OCI-LY1 (cell line): ENCODE measurements around the gene NYAP1.

ENCODE experiments used
- EZH2 ChIP-seq: fragments of 200-600 bp; sonication (generic), shearing (Covaris generic); IDR thresholded peaks from 2 replicates; pipeline ENCODE4 v1.8.0; 2017; ENCODE audit warnings: borderline replicate concordance, mixed run types, mild to moderate bottlenecking, antibody characterized with exemption, low read length, moderate library complexity, mixed read lengths
- TF ChIP-seq, protein P1 (sequence below): fragments of 200-600 bp; sonication (generic), shearing (Covaris generic); IDR thresholded peaks from 2 replicates; pipeline ENCODE4 v1.5.1; 2017; ENCODE audit warnings: mild to moderate bottlenecking, antibody characterized with exemption, low read length, moderate library complexity, mixed read lengths

DNA sequence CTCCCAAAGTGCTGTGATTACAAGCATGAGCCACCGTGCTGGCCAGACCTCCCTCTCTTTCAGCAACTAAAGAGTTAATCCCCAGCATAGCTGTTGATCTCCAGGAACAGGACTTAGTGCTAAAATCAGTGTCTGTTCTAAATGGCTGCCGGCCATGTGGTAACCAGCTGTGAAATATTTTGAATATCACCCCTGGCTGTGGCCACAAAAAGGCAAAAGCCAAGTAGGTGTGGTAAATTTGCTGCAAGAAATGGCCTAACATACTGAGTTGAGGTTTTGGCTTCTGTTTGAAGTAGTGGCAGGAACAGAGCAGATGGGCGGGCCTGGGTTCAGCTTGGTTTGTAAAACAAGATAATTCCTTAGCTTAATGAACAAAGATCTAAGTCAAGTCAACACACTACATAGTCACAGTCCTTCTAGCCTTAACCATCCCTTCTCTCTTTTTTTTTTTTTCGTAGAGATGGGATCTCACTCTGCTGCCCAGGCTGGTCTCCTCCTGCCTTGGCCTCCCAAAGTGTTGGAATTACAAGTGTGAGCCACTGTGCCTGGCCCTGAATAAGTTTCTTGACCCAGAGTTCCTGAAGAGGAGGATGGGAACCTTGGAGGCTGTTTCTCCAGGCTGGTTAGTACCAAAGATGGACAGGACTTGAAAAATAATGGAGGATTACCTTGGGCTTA is 32.5 kb downstream of the NYAP1 start:
- TF ChIP-seq EZH2, result no peak
- TF ChIP-seq, protein P1, sequence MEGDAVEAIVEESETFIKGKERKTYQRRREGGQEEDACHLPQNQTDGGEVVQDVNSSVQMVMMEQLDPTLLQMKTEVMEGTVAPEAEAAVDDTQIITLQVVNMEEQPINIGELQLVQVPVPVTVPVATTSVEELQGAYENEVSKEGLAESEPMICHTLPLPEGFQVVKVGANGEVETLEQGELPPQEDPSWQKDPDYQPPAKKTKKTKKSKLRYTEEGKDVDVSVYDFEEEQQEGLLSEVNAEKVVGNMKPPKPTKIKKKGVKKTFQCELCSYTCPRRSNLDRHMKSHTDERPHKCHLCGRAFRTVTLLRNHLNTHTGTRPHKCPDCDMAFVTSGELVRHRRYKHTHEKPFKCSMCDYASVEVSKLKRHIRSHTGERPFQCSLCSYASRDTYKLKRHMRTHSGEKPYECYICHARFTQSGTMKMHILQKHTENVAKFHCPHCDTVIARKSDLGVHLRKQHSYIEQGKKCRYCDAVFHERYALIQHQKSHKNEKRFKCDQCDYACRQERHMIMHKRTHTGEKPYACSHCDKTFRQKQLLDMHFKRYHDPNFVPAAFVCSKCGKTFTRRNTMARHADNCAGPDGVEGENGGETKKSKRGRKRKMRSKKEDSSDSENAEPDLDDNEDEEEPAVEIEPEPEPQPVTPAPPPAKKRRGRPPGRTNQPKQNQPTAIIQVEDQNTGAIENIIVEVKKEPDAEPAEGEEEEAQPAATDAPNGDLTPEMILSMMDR, result no peak
